ENCODE data around the gene PAPPA.

DNA sequence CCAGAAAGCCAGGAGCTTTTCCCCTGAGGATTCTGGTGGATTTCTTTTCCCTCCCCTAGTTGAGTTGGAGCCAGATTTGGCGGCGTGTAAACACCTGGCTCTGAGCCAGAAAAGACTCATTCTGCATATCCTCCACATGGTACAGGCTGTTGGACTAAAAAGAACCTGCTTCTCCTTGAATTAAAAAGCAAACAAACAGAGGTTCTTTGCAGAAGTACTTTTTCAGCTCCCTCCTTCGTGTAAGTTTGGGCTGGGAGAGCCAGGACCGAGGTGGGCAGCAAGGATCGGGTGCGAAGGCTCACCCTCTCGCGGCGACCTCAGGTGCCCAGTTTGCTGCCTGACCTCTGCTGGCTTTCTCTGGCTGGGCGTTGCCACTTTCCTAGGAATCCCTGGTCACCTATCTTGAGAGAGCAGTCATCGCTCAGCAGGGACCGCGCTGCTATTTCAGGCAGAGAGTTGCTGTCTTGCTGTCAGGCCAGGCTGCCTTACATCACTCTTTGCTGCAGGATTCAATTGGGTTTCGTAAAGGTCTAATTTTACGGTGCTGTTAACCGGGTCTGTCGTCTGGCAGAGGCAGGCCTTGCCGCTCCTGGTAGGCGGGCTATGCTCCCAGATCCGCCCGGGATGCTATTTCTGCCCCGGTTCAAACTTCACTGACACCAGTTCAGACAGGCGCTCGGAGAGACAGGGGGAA is 3.2 kb downstream of the PAPPA start:
- TF ChIP-seq NR2C1 (IDR thresholded peaks at IDR 0.05) (no peak), NR2C1 (tag; IDR thresholded peaks at IDR 0.05) (no peak), EHMT2 (IDR thresholded peaks at IDR 0.05) (no peak), POU5F1 (IDR thresholded peaks at IDR 0.05; ENCODE audit: borderline replicate concordance, low read depth, low read length, partially characterized antibody) (no peak), HDAC6 (IDR thresholded peaks at IDR 0.05; ENCODE audit: low read depth, low read length) (no peak)
